H1 (cell line): ENCODE results near the gene MAGI1. TPM values are rescaled to one million over a fixed set of nuclear protein-coding genes. Genes with fewer than 3 reads are reported as not detected.

Source experiments
- CTCF ChIA-PET: fragments of 300-600 bp; sonication (Branson Sonifier 250); formaldehyde crosslinking; loops from one replicate; lab custom pipeline; 2021; ENCODE audit not compliant: partially characterized antibody; lab: Charles Lee
- POLR2A ChIA-PET: fragments of 300-600 bp; sonication (Branson Sonifier 250); formaldehyde crosslinking; loops from one replicate; lab custom pipeline; 2021; ENCODE audit warnings: inconsistent platforms; ENCODE audit not compliant: partially characterized antibody; lab: Charles Lee
- DNase-seq, 2 experiments: peaks; one replicate each; pipeline versions ENCODE4 v3.0.0 to v3.0.0-alpha.2; 2010 to 2022; ENCODE audit warnings: low spot score in 2 of 2, low read depth in 1 of 2, mixed read lengths in 1 of 2
- FAIRE-seq: peaks from 2 replicates; lab custom pipeline; 2011; peaks lifted over from hg19 to GRCh38; lab: Jason Lieb, UNC
- H2AFZ ChIP-seq: 2 replicates; pipeline ENCODE4 v1.8.1; 2012; ENCODE audit warnings: low read length, inconsistent platforms
- H2AK5ac ChIP-seq: 2 replicates; pipeline ENCODE4 v1.6.1; 2013; ENCODE audit warnings: low read depth, low read length
- H2BK120ac ChIP-seq: replicated peaks from 2 replicates; pipeline ENCODE3; 2013; ENCODE audit warnings: low read depth, low read length, inconsistent platforms
- H2BK12ac ChIP-seq: 2 replicates; pipeline ENCODE4 v1.6.1; 2013; ENCODE audit warnings: low read depth, low read length
- H2BK15ac ChIP-seq: 2 replicates; pipeline ENCODE4 v1.6.1; 2013; ENCODE audit warnings: low read length
- H2BK20ac ChIP-seq: 2 replicates; pipeline ENCODE4 v1.6.1; 2013; ENCODE audit warnings: low read length
- H2BK5ac ChIP-seq: 2 replicates; pipeline ENCODE4 v1.6.1; 2013; ENCODE audit warnings: low read depth, low read length
- H3K14ac ChIP-seq: 2 replicates; pipeline ENCODE4 v1.6.1; 2013; ENCODE audit warnings: inconsistent platforms; ENCODE audit not compliant: insufficient read length
- H3K18ac ChIP-seq: 2 replicates; pipeline ENCODE4 v1.6.1; 2013; ENCODE audit warnings: low read length; ENCODE audit errors: extremely low read depth
- H3K23ac ChIP-seq: 2 replicates; pipeline ENCODE4 v1.6.1; 2013; ENCODE audit warnings: inconsistent platforms; ENCODE audit not compliant: insufficient read length
- H3K23me2 ChIP-seq: 2 replicates; pipeline ENCODE4 v1.6.1; 2013; ENCODE audit warnings: low read depth, low read length
- H3K27ac ChIP-seq: 2 replicates; pipeline ENCODE4 v1.6.1; 2011; ENCODE audit warnings: low read depth, low read length, inconsistent platforms
- H3K27me3 ChIP-seq, 4 experiments: replicated peaks in 1 of 4; 1 replicate in 1 of 4; 2 replicates in 3 of 4; pipeline versions ENCODE4 v1.6.1 to v1.8.1; 2011 to 2013; ENCODE audit warnings: low read length in 3 of 4, mild to moderate bottlenecking in 3 of 4, inconsistent platforms in 2 of 4, mixed read lengths in 2 of 4, moderate library complexity in 1 of 4; ENCODE audit not compliant: control insufficient read depth in 3 of 4, insufficient read depth in 3 of 4; ENCODE audit errors: extremely low read depth in 1 of 4
- H3K36me3 ChIP-seq, 4 experiments: 2 replicates each; pipeline versions ENCODE4 v1.6.1 to v1.8.1; 2011 to 2013; ENCODE audit warnings: mild to moderate bottlenecking in 4 of 4, low read length in 3 of 4, moderate library complexity in 2 of 4, control low read depth in 1 of 4, inconsistent platforms in 1 of 4; ENCODE audit not compliant: insufficient read depth in 4 of 4, control insufficient read depth in 2 of 4
- H3K4ac ChIP-seq: replicated peaks from 2 replicates; pipeline ENCODE3; 2013; ENCODE audit warnings: low read length, low read depth, mixed read lengths, inconsistent platforms; ENCODE audit not compliant: insufficient read length
- H3K4me1 ChIP-seq, 4 experiments: replicated peaks in 1 of 4; 1 replicate in 1 of 4; 2 replicates in 3 of 4; pipeline versions ENCODE4 v1.6.1 to v1.8.1; 2011 to 2013; ENCODE audit warnings: low read length in 3 of 4, inconsistent platforms in 2 of 4, mixed read lengths in 1 of 4; ENCODE audit not compliant: insufficient read depth in 4 of 4, control insufficient read depth in 3 of 4
- H3K4me2 ChIP-seq, 2 experiments: 2 replicates each; pipeline versions ENCODE4 v1.6.1 to v1.8.1; 2011 to 2013; ENCODE audit warnings: low read depth in 2 of 2, low read length in 2 of 2, control low read depth in 1 of 2, inconsistent platforms in 1 of 2, mild to moderate bottlenecking in 1 of 2; ENCODE audit not compliant: insufficient read depth in 1 of 2
- H3K4me3 ChIP-seq, 4 experiments: fragments of 200-600, 300-600 bp in 1 of 4; sonication (generic), shearing (Covaris generic), sonication (Bioruptor Twin) in 1 of 4; 2 replicates each; pipeline versions ENCODE4 v1.5.1 to v1.8.1; 2011 to 2016; ENCODE audit warnings: low read length in 4 of 4, low read depth in 3 of 4, control low read depth in 2 of 4, inconsistent platforms in 2 of 4, mild to moderate bottlenecking in 2 of 4, mixed read lengths in 1 of 4, moderate library complexity in 1 of 4; ENCODE audit not compliant: insufficient read depth in 2 of 4; ENCODE audit errors: extremely low read depth in 1 of 4
- H3K56ac ChIP-seq: replicated peaks from 2 replicates; pipeline ENCODE3; 2013; ENCODE audit warnings: low read depth, mild to moderate bottlenecking, mixed read lengths, low read length, inconsistent platforms; ENCODE audit not compliant: insufficient read length
- H3K79me1 ChIP-seq: 2 replicates; pipeline ENCODE4 v1.6.1; 2013; ENCODE audit warnings: low read depth, low read length, control low read depth
- H3K79me2 ChIP-seq, 2 experiments: 2 replicates each; pipeline versions ENCODE4 v1.6.1 to v1.8.1; 2012 to 2013; ENCODE audit warnings: low read length in 2 of 2, mild to moderate bottlenecking in 2 of 2, inconsistent platforms in 1 of 2; ENCODE audit not compliant: insufficient read depth in 2 of 2, control insufficient read depth in 1 of 2
- H3K9ac ChIP-seq, 4 experiments: replicated peaks in 1 of 4; 1 replicate in 1 of 4; 2 replicates in 3 of 4; pipeline versions ENCODE4 v1.6.1 to v1.8.1; 2011 to 2013; ENCODE audit warnings: low read depth in 3 of 4, low read length in 3 of 4, control low read depth in 2 of 4, mild to moderate bottlenecking in 2 of 4, moderate library complexity in 2 of 4, inconsistent platforms in 1 of 4; ENCODE audit errors: extremely low read depth in 1 of 4
- H3K9me3 ChIP-seq, 2 experiments: 2 replicates each; pipeline versions ENCODE4 v1.6.1 to v1.8.1; 2012 to 2013; ENCODE audit warnings: mild to moderate bottlenecking in 2 of 2, moderate library complexity in 2 of 2, control low read depth in 1 of 2, inconsistent platforms in 1 of 2, low read depth in 1 of 2, low read length in 1 of 2, mixed read lengths in 1 of 2; ENCODE audit not compliant: insufficient read depth in 2 of 2
- H4K20me1 ChIP-seq, 2 experiments: replicated peaks in 1 of 2; 2 replicates each; pipeline versions ENCODE3 to v1.8.1; 2011 to 2013; ENCODE audit warnings: inconsistent platforms in 2 of 2, low read length in 2 of 2, mild to moderate bottlenecking in 1 of 2; ENCODE audit not compliant: insufficient read depth in 2 of 2, control insufficient read depth in 1 of 2
- H4K5ac ChIP-seq: 2 replicates; pipeline ENCODE4 v1.6.1; 2013; ENCODE audit warnings: low read length, low read depth, mixed read lengths, inconsistent platforms; ENCODE audit not compliant: insufficient read length
- H4K8ac ChIP-seq: 2 replicates; pipeline ENCODE4 v1.8.0; 2013; ENCODE audit warnings: mild to moderate bottlenecking, moderate library complexity, low read length, inconsistent platforms; ENCODE audit not compliant: insufficient read depth; ENCODE audit errors: extremely low read depth
- H4K91ac ChIP-seq: replicated peaks from 2 replicates; pipeline ENCODE3; 2013; ENCODE audit warnings: low read length, mixed read lengths, inconsistent platforms; ENCODE audit not compliant: insufficient read length
- CHD1 ChIP-seq: IDR thresholded peaks from 2 replicates; pipeline ENCODE4 v1.6.1; 2012; ENCODE audit warnings: low read depth, low read length, improper control_type of control experiment
- EGR1 ChIP-seq: IDR thresholded peaks from 2 replicates; pipeline ENCODE4 v1.6.1; 2011; ENCODE audit warnings: low read depth, low read length, borderline replicate concordance
- FOSL1 ChIP-seq: IDR thresholded peaks from 2 replicates; pipeline ENCODE4 v1.6.1; 2011; ENCODE audit warnings: mild to moderate bottlenecking, low read depth, low read length, moderate library complexity; ENCODE audit not compliant: insufficient read depth
- GABPA ChIP-seq: IDR thresholded peaks from 2 replicates; pipeline ENCODE4 v1.6.1; 2011; ENCODE audit warnings: mild to moderate bottlenecking, low read length, moderate library complexity, borderline replicate concordance; ENCODE audit not compliant: insufficient read depth
- GTF2F1 ChIP-seq: IDR thresholded peaks from 2 replicates; pipeline ENCODE4 v1.6.1; 2012; ENCODE audit warnings: low read depth, low read length, improper control_type of control experiment, borderline replicate concordance
- SRF ChIP-seq: IDR thresholded peaks from 2 replicates; pipeline ENCODE4 v1.6.1; 2011; ENCODE audit warnings: mild to moderate bottlenecking, low read depth, low read length, moderate library complexity
- TAF7 ChIP-seq: optimal IDR thresholded peaks from 2 replicates; pipeline ENCODE3; 2011; ENCODE audit warnings: low read depth, mild to moderate bottlenecking, inconsistent platforms, low read length, moderate library complexity, borderline replicate concordance
- TCF12 ChIP-seq: IDR thresholded peaks from 2 replicates; pipeline ENCODE4 v1.6.1; 2011; ENCODE audit warnings: low read depth, mild to moderate bottlenecking, low read length
- ZNF274 ChIP-seq: IDR thresholded peaks from 2 replicates; pipeline ENCODE4 v1.7.0; 2012; ENCODE audit warnings: low read length, borderline replicate concordance; ENCODE audit errors: extremely low read depth
- WGBS, 2 experiments: shearing (Covaris generic) in 1 of 2; methylation state at CpG; one replicate each; pipeline versions ENCODE4 v1.1.6 to v1.1.7; 2013 to 2015; ENCODE audit warnings: low lambda C conversion rate in 2 of 2, mixed read lengths in 2 of 2, inconsistent platforms in 1 of 2, low coverage in 1 of 2, missing lambda C conversion rate in 1 of 2; ENCODE audit not compliant: insufficient replicate concordance in 2 of 2, insufficient coverage in 1 of 2, insufficient read length in 1 of 2; ENCODE audit errors: extremely low coverage in 1 of 2, missing lambda C conversion rate in 1 of 2; 5-methylcytosine and 5-hydroxymethylcytosine counted together
- polyA plus RNA-seq, 7 experiments: library from polyadenylated mRNA; depleted of rRNA in 3 of 7; stranded (reverse) in 5 of 7; unstranded in 2 of 7; fragments of >200 nt in 5 of 7; fragments of 200-250 nt in 2 of 7; gene quantifications; 1 replicate in 5 of 7; 2 replicates in 1 of 7; 4 replicates in 1 of 7; pipeline versions ENCODE4 v1.2.1 to v1.2.3, GENCODE V29; 2011 to 2013; ENCODE audit warnings: missing spikeins in 2 of 7, mixed read lengths in 2 of 7
- total RNA-seq: library from RNA; stranded (reverse); fragmentation: NEBNext Ultra II Directional; extraction: Animal tissue kit (Norgen Biotek cat#: 25700); gene quantifications from 2 replicates; pipeline ENCODE4 v1.2.1, GENCODE V29; 2021
- TF ChIP-seq, protein P1 (sequence below): IDR thresholded peaks from 2 replicates; pipeline ENCODE4 v1.6.1; 2012; ENCODE audit warnings: inconsistent platforms
- TF ChIP-seq, protein P2 (sequence below): IDR thresholded peaks from 2 replicates; pipeline ENCODE4 v1.6.1; 2012; ENCODE audit warnings: inconsistent platforms
- TF ChIP-seq, protein P3 (sequence below): IDR thresholded peaks from 2 replicates; pipeline ENCODE4 v1.6.1; 2011; ENCODE audit warnings: low read depth, mild to moderate bottlenecking, low read length; ENCODE audit not compliant: insufficient read depth

Gene MAGI1
- total and polyA plus RNA-seq, 2 of the 8 experiments (the other 6 are each of a cell fraction or from before 2014, with no cell fraction given): 19.8 to 78.0 TPM

DNA sequence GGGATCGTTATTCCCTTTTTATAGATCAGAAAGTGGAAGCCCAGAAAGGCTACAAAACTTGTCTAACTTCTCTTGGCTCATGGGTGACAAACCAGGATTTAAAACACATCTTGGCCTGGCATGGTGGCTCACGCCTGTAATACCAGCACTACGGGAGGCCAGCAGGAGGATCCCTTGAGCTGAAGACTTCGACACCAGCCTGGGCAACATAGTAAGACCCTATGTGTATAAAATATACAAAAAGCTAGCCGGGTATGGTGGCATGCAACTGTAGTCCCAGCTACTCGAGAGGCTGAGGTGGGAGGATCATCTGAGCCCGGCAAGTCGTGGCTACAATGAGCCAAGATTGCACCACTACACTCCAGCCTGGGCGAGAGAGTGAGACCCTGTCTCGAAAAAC, 479.1 kb downstream of the MAGI1 start:
- Histone ChIP-seq H3K4me1 (peaks cover 0 to 7% (median 1%) of the 10 kb centered on the region in 4 experiments; a peak in 3 of 7 replicates), H3K56ac (no peak overlapping the region), H2BK120ac (no peak overlapping the region), H2BK20ac (no peak overlapping the region), H3K27ac (no peak overlapping the region), H3K23ac (no peak overlapping the region), H4K5ac (no peak overlapping the region), H2AK5ac (no peak overlapping the region), H3K4me3 (no peak overlapping the region), H4K8ac (no peak overlapping the region), H3K23me2 (no peaks in the 10 kb centered on the region; the same call in 1 of the 2 replicates), H3K79me2 (peaks cover 3 to 94% of the 10 kb centered on the region in 2 experiments; a peak in 3 of 4 replicates), H4K91ac (no peak overlapping the region), H3K36me3 (no peaks in the 10 kb centered on the region; a peak in 1 of 8 replicates), H2BK12ac (no peak overlapping the region), H2BK5ac (no peak overlapping the region), H3K18ac (no peak overlapping the region), H3K14ac (no peak overlapping the region), H3K79me1 (peaks cover 4% of the 10 kb centered on the region), H2BK15ac (no peak overlapping the region), H3K9me3 (no peaks in the 10 kb centered on the region), H3K27me3 (no peaks in the 10 kb centered on the region), H2AFZ (no peak overlapping the region), H3K9ac (no peak overlapping the region), H4K20me1 (peaks cover 0 to 3% of the 10 kb centered on the region in 2 experiments), H3K4ac (no peak overlapping the region), H3K4me2 (no peak overlapping the region)
- WGBS, 2 experiments: 89% methylated on average over 10 of the region's 10 CpGs; no CpG with 5 or more reads in 1 of the 2 experiments
- ChIA-PET CTCF (interaction anchor here (0.9 to 3.9 kb wide), 8 partner anchors 10 to 141 kb away, joined by 3 to 25 read pairs (median 5); no protein-coding TSS in a partner anchor), POLR2A (interaction anchor here (1.4 kb wide), 1 partner anchor 10 kb away, joined by 7 read pairs; no protein-coding TSS in a partner anchor)
- FAIRE-seq (no peak), DNase-seq (no peak)
- TF ChIP-seq GTF2F1: no peak
- TF ChIP-seq SRF: no peak
- TF ChIP-seq, protein P1, sequence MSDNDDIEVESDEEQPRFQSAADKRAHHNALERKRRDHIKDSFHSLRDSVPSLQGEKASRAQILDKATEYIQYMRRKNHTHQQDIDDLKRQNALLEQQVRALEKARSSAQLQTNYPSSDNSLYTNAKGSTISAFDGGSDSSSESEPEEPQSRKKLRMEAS: no peak
- TF ChIP-seq, protein P2, sequence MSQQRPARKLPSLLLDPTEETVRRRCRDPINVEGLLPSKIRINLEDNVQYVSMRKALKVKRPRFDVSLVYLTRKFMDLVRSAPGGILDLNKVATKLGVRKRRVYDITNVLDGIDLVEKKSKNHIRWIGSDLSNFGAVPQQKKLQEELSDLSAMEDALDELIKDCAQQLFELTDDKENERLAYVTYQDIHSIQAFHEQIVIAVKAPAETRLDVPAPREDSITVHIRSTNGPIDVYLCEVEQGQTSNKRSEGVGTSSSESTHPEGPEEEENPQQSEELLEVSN: no peak
- TF ChIP-seq TAF7: no peak
- TF ChIP-seq, protein P3, sequence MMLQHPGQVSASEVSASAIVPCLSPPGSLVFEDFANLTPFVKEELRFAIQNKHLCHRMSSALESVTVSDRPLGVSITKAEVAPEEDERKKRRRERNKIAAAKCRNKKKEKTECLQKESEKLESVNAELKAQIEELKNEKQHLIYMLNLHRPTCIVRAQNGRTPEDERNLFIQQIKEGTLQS: no peak
- TF ChIP-seq ZNF274: no peak
- no peak for TF ChIP-seq TCF12
- TF ChIP-seq CHD1: no peak
- TF ChIP-seq EGR1: no peak
- TF ChIP-seq GABPA: no peak
- no peak for TF ChIP-seq FOSL1
